SW480 (cell line): Measurements from ENCODE around the gene CTXN1.
"Not testable (repeated sequence)": the region's sequence is repeated elsewhere in the genome, so short reads cannot be mapped to it uniquely, and the experiment has no call there.

ENCODE experiments used
- DNase-seq: peaks from one replicate; pipeline ENCODE4 v3.0.0-alpha.2; 2016; ENCODE audit warnings: low spot score

CTXN1 gene

DNA sequence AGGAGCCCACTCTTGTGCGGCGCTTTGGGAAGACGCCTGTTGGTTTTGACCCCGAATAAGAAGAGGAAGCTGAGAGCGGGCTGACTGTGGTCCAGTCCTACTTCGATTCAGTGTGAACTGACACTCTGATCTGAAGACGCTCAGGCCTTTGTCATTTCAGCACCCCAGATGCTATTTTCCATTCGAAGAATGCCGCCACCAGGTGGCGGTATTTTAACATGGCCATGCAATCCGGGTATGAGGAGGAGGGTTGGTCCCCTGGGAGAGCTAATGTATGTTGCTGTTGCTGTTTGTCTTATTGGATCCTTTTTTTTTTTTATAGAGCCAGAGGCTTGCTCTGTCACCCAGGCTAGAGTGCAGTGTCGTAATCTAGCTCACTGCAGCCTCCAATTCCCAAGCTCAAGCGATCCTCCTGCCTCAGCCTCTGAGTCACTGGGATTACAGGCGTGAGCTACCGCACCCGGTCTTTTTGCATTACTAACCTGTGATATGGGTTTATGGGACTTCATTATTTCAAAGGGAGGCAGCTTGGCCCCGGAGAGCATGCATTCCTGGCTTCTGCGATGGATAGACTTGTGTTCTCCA lies 18.3 kb upstream of the CTXN1 start:
- peak; percentile 90 for DNase-seq

- DNase-seq, result peak; percentile 100
These were observed 17.7 kb upstream of the CTXN1 start, which contains the start of gene TIMM44 for GRCh38 chr19:7943444-7944176. Gene TIMM44, minus strand, starts transcription at chr19:7943666. Its CDS starts 15 bp downstream, at chr19:7943651.

- no peak for DNase-seq
These were observed 17.1 kb upstream of the CTXN1 start for GRCh38 chr19:7942981-7943443.

DNA sequence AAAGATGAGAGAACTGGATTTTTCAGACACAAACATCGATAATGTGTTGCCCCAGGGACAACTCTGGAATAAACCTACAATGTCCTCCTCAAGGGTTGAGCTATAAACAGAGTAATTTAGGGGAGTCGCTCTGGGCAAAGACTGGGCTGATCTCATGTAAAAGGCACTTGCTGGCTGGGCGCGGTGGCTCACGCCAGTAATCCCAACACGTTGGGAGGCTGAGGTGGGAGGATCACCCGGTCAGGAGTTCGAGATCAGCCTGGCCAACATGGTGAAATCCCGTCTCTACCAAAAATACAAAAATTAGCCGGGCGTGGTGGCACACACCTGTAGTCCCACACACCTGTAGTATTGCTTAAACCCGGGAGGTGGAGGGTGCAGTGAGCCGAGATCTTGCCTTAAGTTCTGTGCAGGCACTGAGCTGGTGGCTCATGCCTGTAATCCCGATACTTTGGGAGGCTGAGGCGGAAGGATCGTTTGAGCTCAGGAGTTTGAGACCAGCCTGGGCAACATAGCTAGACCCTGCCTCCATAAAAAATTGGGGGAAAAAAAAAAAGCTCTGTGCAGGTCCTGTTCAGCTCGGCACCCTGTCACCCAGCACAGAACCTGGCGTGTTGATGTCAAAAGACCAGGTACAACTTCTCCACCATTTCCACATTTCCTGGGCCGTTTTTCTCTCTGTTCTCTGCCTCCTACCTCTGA lies 16.1 kb upstream of the CTXN1 start:
- DNase-seq, result no peak

DNA sequence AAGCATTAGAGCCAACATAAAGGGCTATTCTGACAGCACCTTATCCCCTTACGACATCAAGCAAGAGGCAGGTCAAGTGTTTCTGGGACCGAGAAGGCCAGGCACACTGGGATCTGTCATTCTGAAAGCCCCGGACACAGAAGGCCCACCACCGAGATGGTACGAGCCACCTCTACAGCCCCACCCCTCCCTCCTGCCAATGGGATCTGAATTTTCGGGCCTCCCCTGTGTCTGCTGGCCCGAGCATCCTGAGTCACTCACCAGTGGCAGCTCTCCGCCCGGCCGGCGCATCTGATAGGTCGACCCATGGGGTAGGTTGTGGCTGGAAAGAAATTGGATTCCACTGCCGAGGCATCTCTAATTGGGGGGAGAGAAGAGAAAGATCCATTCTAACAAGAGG lies 14.9 kb upstream of the CTXN1 start:
- no peak for DNase-seq

- DNase-seq, result no peak
These were observed 8.8 kb upstream of the CTXN1 start for GRCh38 chr19:7934766-7935165.

GRCh38 chr19:7933828-7934725 lies 8.1 kb upstream of the CTXN1 start:
- DNase-seq, result no peak

- DNase-seq, result no peak
These were observed 7.5 kb upstream of the CTXN1 start for GRCh38 chr19:7933411-7933810.

DNA sequence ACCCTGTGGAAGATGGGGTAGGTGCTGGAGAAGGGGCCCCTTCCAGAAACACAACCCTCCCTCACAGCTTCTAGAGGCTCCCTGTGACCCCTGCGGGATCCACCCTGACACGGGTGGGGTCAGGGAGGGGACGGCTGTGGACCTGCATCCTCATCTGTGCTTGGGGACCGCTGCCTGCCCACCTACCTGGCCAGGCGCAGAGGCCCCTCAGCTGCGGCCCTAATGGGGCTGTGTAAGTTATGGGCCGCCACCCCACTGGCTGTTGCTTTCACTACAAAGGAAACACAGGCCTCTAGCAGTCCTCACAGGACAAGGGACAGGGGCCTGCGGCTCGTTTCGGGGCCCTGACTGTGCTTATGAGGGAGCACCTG lies 7.0 kb upstream of the CTXN1 start:
- DNase-seq, result no peak

GRCh38 chr19:7932276-7932929 lies 6.5 kb upstream of the CTXN1 start:
- no peak for DNase-seq

GRCh38 chr19:7931221-7932061 lies 5.5 kb upstream of the CTXN1 start:
- no peak for DNase-seq

GRCh38 chr19:7930765-7931164 lies 4.8 kb upstream of the CTXN1 start:
- no peak for DNase-seq

DNA sequence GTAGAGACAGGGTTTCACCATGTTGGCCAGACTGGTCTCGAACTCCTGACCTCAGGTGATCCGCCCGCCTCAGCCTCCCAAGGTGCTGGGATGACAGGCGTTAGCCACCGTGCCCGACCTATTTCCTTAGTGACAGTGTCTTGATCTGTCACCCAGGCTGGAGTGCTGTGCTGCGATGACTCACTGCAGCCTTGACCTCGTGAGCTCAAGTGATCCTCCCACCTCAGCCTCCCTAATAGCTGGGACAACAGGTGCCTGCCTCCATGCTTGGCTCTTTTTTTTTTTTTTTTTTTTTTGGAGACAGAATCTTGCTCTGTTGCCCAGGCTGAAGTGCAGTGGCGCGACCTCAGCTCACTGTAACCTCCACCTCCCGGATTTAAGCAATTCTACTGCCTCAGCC lies 4.1 kb upstream of the CTXN1 start:
- DNase-seq, result not testable (repeated sequence)

DNA sequence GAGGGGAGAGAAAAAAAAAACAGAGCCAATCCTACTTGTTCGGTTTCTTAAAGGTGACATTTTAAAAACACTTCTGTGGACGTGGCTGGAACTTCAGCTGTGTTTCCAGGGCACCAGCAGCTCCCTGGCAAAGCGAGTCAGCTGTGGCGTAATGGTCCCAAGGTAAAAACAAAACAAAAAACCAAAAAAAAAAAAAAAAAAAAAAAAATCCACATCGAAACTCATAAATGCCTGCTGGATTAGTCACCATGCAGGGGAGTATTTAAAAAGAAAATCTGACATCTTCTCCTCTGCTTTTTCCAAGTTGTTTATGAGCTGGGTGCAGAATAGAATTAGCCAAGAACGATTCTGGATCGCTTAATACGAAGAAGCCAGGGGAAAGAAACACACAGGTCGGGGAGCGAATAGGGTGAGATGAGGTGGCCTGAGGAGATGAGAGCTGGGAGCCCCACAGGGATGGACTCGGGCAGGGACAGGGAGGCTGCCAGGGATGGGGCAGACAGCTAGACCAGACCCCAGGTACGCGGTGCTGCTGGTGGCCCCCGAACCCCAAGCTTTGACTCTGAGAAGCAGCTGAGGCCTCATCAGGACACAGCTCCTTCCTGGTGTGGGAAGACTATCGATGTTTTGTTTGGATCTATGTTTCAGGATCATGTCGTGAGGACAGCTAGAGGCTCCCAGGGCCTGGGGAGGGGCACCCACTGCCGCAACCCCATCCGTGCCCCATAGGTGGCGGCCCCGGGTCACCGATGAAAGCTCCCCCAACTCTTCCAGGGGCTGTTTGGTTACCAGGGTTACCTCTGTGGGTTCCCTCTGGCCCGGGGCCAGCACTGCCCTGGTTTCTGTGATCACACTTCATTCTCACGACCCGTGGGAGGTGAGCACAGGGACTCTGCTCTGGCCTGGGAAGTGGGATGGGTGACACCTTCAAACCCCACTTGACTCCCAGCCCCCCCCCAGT lies 3.1 kb upstream of the CTXN1 start:
- DNase-seq, result peak; percentile 74

DNA sequence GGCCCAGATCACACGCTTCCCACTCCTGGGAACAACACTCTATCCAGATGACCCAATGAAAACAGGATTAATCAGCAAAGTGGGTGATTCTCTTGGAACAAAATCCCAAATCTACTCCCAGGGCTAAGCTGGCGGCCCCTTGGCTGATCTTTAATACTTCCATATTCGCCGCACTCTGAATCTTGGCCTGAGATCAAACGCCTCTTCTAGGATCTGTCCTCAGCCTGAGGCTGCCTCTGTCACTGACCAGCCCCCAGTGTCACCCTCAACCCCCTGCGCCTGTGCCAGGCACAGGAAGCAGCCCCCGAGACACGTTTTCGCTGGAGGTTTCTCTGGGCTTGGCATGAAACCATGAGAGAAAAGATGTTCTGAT lies 2.4 kb upstream of the CTXN1 start:
- no peak for DNase-seq

DNA sequence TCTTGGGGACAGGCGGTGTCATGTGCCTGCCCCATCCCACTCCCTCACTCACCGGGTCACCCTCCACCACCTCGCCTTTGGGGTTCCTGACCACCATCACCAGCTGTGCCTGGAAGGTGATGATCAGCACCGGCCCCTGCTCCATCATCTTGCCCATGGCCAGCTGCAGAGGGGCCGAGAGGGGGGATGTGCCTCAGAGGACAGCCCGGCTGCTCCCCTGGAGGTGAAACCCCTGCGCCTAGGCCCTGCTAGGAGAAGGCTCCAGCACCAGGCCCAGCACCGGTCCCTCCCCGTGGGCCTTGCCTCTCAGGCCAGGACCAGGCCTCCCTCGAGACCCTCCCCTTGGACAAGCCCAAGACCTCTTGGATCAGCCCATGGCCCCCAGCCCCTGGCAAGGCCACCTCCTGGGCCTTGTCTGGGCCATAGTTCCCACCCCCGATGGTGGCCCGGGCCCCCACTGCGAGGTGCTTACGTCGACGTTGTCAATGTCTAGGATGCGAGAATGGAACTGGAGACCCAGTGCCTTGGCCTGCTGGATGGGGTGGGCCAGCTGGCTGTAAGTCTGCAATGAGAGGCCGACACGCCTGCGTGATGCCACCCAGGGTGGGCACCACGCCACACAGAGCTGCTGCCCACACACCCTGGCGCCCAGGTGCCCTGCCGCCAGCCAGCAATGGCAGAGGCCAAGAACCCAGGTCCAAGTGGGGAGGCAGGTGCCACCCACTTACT lies 1.8 kb upstream of the CTXN1 start:
- no peak for DNase-seq

DNA sequence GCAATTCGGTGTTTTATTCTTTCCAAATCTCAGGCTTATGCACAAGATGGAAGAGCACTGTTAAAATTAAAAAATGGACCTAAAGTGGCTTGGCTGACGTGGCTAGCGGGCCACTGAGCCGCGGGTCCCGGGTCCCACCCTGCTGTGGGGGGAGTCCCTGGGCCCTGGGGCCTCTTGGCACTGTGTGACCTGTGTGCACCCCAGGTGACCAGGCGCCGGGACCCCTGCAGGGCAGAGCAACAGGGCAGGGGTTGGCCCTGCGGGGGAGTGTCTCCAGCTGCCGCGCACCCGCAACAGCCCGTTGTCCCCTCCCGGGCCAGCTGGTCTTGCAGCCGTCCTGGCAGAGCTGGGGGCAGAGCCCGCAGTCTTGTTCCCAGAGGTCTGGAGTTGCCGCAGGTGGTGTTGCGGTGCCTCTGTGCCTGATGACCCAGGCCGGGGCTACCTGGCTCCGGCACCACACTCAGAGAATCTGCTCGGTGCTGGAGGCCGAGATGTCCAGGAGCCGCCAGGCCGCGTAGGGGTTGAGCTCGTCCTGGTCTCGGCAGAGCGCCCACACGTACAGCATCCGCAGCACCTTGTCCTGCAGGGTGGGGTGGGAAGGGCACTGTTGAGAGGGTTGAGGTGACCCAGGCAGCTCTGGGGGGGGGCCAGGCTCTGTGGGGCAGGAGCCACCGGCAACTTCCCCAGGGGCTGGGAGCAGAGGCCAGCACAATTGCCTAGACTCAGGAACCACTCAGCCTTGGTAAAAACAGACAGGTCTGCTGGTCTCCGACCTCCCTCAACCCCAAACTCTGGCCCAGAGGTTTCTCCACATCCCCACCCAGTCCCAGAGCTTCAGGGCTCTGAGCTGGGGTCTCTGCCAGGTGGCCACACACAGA lies 1.0 kb upstream of the CTXN1 start:
- DNase-seq, result no peak
